ENCODE measurements around the gene ELF3. TPM values are rescaled to one million over a fixed set of nuclear protein-coding genes. Genes with fewer than 3 reads are reported as not detected.
A peak's percentile ranks its signal among the peaks of the same experiment; 100 is the strongest.

Gene ELF3
- total and polyA plus RNA-seq, 2 of the 8 experiments (the other 6 are each of a cell fraction or from before 2014, with no cell fraction given) = 17.3 to 25.0 TPM

GRCh38 chr1:202061055-202061454 lies 50.7 kb downstream of the ELF3 start:
- no peak overlapping the region for H2BK5ac ChIP-seq (ENCODE audit: low read depth, low read length)
- no peak overlapping the region for H2BK15ac ChIP-seq (ENCODE audit: low read length)
- no peaks in the 10 kb centered on the region for H3K9me3 ChIP-seq (ENCODE audit: insufficient read depth in 2 of 2, low read depth in 1 of 2, low read length in 1 of 2)
- H3K79me2 ChIP-seq (ENCODE audit: control insufficient read depth in 1 of 2, insufficient read depth in 2 of 2, low read length in 2 of 2) = no peaks in the 10 kb centered on the region
- H3K36me3 ChIP-seq (ENCODE audit: control insufficient read depth in 2 of 4, insufficient read depth in 4 of 4, low read length in 3 of 4) = no peaks in the 10 kb centered on the region
- H3K79me1 ChIP-seq (ENCODE audit: low read depth, low read length) = no peaks in the 10 kb centered on the region
- no peak overlapping the region for H2BK20ac ChIP-seq (ENCODE audit: low read length)
- 96% methylated on average over 4 of the region's 4 CpGs; no CpG with 5 or more reads in 1 of the 2 experiments for WGBS, 2 experiments (ENCODE audit: extremely low coverage in 1 of 2, insufficient coverage in 1 of 2, insufficient read length in 1 of 2, insufficient replicate concordance in 2 of 2, low coverage in 1 of 2, low lambda C conversion rate in 2 of 2, missing lambda C conversion rate in 1 of 2)
- H3K14ac ChIP-seq (ENCODE audit: insufficient read length) = no peak overlapping the region
- no peaks in the 10 kb centered on the region for H3K23me2 ChIP-seq (ENCODE audit: low read depth, low read length)
- ChIA-PET POLR2A (ENCODE audit: partially characterized antibody) (no interaction called here), CTCF (ENCODE audit: partially characterized antibody) (interaction anchor here (1.9 kb wide), 1 partner anchor 74 kb away, joined by 4 read pairs; no protein-coding TSS in a partner anchor)
- no peak overlapping the region for H3K27ac ChIP-seq (ENCODE audit: low read depth, low read length)
- H4K8ac ChIP-seq (ENCODE audit: extremely low read depth, insufficient read depth, low read length) = no peak overlapping the region
- no peak overlapping the region for H3K56ac ChIP-seq (replicated peaks; ENCODE audit: insufficient read length, low read depth, low read length)
- no peak overlapping the region for H4K5ac ChIP-seq (ENCODE audit: insufficient read length, low read depth, low read length)
- H3K27me3 ChIP-seq (replicated peaks in 1 of 4; ENCODE audit: control insufficient read depth in 3 of 4, extremely low read depth in 1 of 4, insufficient read depth in 3 of 4, low read length in 3 of 4) = no peaks in the 10 kb centered on the region
- FAIRE-seq (no peak), DNase-seq (ENCODE audit: low read depth in 1 of 2, low spot score in 2 of 2) (no peak)
- H2BK120ac ChIP-seq (replicated peaks; ENCODE audit: low read depth, low read length) = no peak overlapping the region
- H2AFZ ChIP-seq (ENCODE audit: low read length) = no peak overlapping the region
- peak overlapping the region; percentile 12 for H4K91ac ChIP-seq (replicated peaks; ENCODE audit: insufficient read length, low read length)
- no peak overlapping the region for H3K23ac ChIP-seq (ENCODE audit: insufficient read length)
- no peak overlapping the region for H2BK12ac ChIP-seq (ENCODE audit: low read depth, low read length)
- H4K20me1 ChIP-seq (replicated peaks in 1 of 2; ENCODE audit: control insufficient read depth in 1 of 2, insufficient read depth in 2 of 2, low read length in 2 of 2) = no peaks in the 10 kb centered on the region
- H3K4me3 ChIP-seq (ENCODE audit: extremely low read depth in 1 of 4, insufficient read depth in 2 of 4, low read depth in 3 of 4, low read length in 4 of 4) = no peak overlapping the region
- no peak overlapping the region for H3K9ac ChIP-seq (replicated peaks in 1 of 4; ENCODE audit: extremely low read depth in 1 of 4, low read depth in 3 of 4, low read length in 3 of 4)
- H3K4me2 ChIP-seq (ENCODE audit: insufficient read depth in 1 of 2, low read depth in 2 of 2, low read length in 2 of 2) = no peak overlapping the region
- no peak overlapping the region for H2AK5ac ChIP-seq (ENCODE audit: low read depth, low read length)
- H3K4ac ChIP-seq (replicated peaks; ENCODE audit: insufficient read length, low read depth, low read length) = no peak overlapping the region
- peaks cover 0 to 4% (median 0%) of the 10 kb centered on the region in 4 experiments; a peak in 4 of 7 replicates for H3K4me1 ChIP-seq (replicated peaks in 1 of 4; ENCODE audit: control insufficient read depth in 3 of 4, insufficient read depth in 4 of 4, low read length in 3 of 4)
- H3K18ac ChIP-seq (ENCODE audit: extremely low read depth, low read length) = no peak overlapping the region
- TF ChIP-seq BRCA1 (IDR thresholded peaks at IDR 0.05; ENCODE audit: low read depth, low read length) = no peak
- no peak for TF ChIP-seq CREB1 (IDR thresholded peaks at IDR 0.05)
- no peak for TF ChIP-seq CBX8 (IDR thresholded peaks at IDR 0.05; ENCODE audit: borderline replicate concordance, low read depth, low read length)
- TF ChIP-seq BACH1 (IDR thresholded peaks at IDR 0.05; ENCODE audit: low read length) = no peak
- TF ChIP-seq KDM4A (IDR thresholded peaks at IDR 0.05; ENCODE audit: low read depth, low read length, severe bottlenecking) = no peak
- TF ChIP-seq ATF3 (IDR thresholded peaks at IDR 0.05; ENCODE audit: insufficient read depth, low read depth, low read length) = no peak
- no peak for TF ChIP-seq E2F6 (IDR thresholded peaks at IDR 0.05)
- TF ChIP-seq RNF2 (IDR thresholded peaks at IDR 0.05; ENCODE audit: borderline replicate concordance, low read depth, low read length, missing control alignments, poor library complexity, severe bottlenecking) = no peak
- TF ChIP-seq SP2 (IDR thresholded peaks at IDR 0.05; ENCODE audit: low read length) = no peak
- no peak for TF ChIP-seq POLR2AphosphoS5 (IDR thresholded peaks at IDR 0.05; ENCODE audit: low read depth, low read length)
- TF ChIP-seq SAP30 (IDR thresholded peaks at IDR 0.05; ENCODE audit: insufficient read depth, insufficient replicate concordance, low read length) = no peak
- TF ChIP-seq EP300 (IDR thresholded peaks at IDR 0.05; ENCODE audit: borderline replicate concordance in 1 of 2, low read depth in 2 of 2, low read length in 2 of 2) = no peak
- no peak for TF ChIP-seq MAFK (IDR thresholded peaks at IDR 0.05; ENCODE audit: low read depth, low read length)
